ENCODE measurements around the gene PAGR1.

The PAGR1 gene

GRCh38 chr16:29814592-29814991, 1.4 kb upstream of the PAGR1 start:
- no peak for ATAC-seq (ENCODE audit: low read depth)

GRCh38 chr16:29815032-29815721, 775 bp upstream of the PAGR1 start:
- H3K27me3 ChIP-seq (ENCODE audit: insufficient read depth, poor library complexity, severe bottlenecking), result no peaks in the 10 kb centered on the region
- no peak for TF ChIP-seq CTCF (IDR thresholded peaks at IDR 0.05; ENCODE audit: poor library complexity, severe bottlenecking)
- H3K9me3 ChIP-seq (ENCODE audit: severe bottlenecking), result no peaks in the 10 kb centered on the region
- no peak for DNase-seq (ENCODE audit: low spot score)
- H3K27ac ChIP-seq (ENCODE audit: poor library complexity, severe bottlenecking), result peak overlapping the region; percentile 79
- H3K4me3 ChIP-seq (ENCODE audit: severe bottlenecking), result peak overlapping the region; percentile 57
- peaks cover 29% of the 10 kb centered on the region for H3K36me3 ChIP-seq (ENCODE audit: low read depth)
- H3K4me1 ChIP-seq (ENCODE audit: insufficient read depth, poor library complexity, severe bottlenecking), result peaks cover 9% of the 10 kb centered on the region
- ATAC-seq (ENCODE audit: low read depth), result no peak

More at GRCh38 chr16:29814592-29814991, 1.4 kb upstream of the PAGR1 start:
- Histone ChIP-seq H3K27me3 (ENCODE audit: insufficient read depth, poor library complexity, severe bottlenecking) (no peaks in the 10 kb centered on the region), H3K4me3 (ENCODE audit: severe bottlenecking) (no peak overlapping the region), H3K9me3 (ENCODE audit: severe bottlenecking) (no peaks in the 10 kb centered on the region), H3K27ac (ENCODE audit: poor library complexity, severe bottlenecking) (no peak overlapping the region), H3K36me3 (ENCODE audit: low read depth) (peaks cover 27% of the 10 kb centered on the region), H3K4me1 (ENCODE audit: insufficient read depth, poor library complexity, severe bottlenecking) (peaks cover 4% of the 10 kb centered on the region)
- DNase-seq (ENCODE audit: low spot score), result no peak
- TF ChIP-seq CTCF (IDR thresholded peaks at IDR 0.05; ENCODE audit: poor library complexity, severe bottlenecking), result no peak

- H3K4me3 ChIP-seq (ENCODE audit: severe bottlenecking), result peak overlapping the region; percentile 57
- H3K9me3 ChIP-seq (ENCODE audit: severe bottlenecking), result no peaks in the 10 kb centered on the region
- DNase-seq (ENCODE audit: low spot score) (no peak), ATAC-seq (ENCODE audit: low read depth) (peak; percentile 49)
- TF ChIP-seq CTCF (IDR thresholded peaks at IDR 0.05; ENCODE audit: poor library complexity, severe bottlenecking), result no peak
- H3K27me3 ChIP-seq (ENCODE audit: insufficient read depth, poor library complexity, severe bottlenecking), result no peaks in the 10 kb centered on the region
- H3K4me1 ChIP-seq (ENCODE audit: insufficient read depth, poor library complexity, severe bottlenecking), result peaks cover 9% of the 10 kb centered on the region
- peak overlapping the region; percentile 79 for H3K27ac ChIP-seq (ENCODE audit: poor library complexity, severe bottlenecking)
- H3K36me3 ChIP-seq (ENCODE audit: low read depth), result peaks cover 27% of the 10 kb centered on the region
These were observed 916 bp downstream of the PAGR1 start for GRCh38 chr16:29816694-29817441.

- H3K36me3 ChIP-seq (ENCODE audit: low read depth), result peaks cover 31% of the 10 kb centered on the region
- no peaks in the 10 kb centered on the region for H3K27me3 ChIP-seq (ENCODE audit: insufficient read depth, poor library complexity, severe bottlenecking)
- H3K9me3 ChIP-seq (ENCODE audit: severe bottlenecking), result no peaks in the 10 kb centered on the region
- ATAC-seq (ENCODE audit: low read depth), result no peak
- no peak for DNase-seq (ENCODE audit: low spot score)
- H3K27ac ChIP-seq (ENCODE audit: poor library complexity, severe bottlenecking), result peak overlapping the region; percentile 79
- TF ChIP-seq CTCF (IDR thresholded peaks at IDR 0.05; ENCODE audit: poor library complexity, severe bottlenecking), result no peak
- H3K4me1 ChIP-seq (ENCODE audit: insufficient read depth, poor library complexity, severe bottlenecking), result peaks cover 15% of the 10 kb centered on the region
- H3K4me3 ChIP-seq (ENCODE audit: severe bottlenecking), result no peak overlapping the region
These were observed 2.1 kb downstream of the PAGR1 start for GRCh38 chr16:29818082-29818481.

- peaks cover 31% of the 10 kb centered on the region for H3K36me3 ChIP-seq (ENCODE audit: low read depth)
- no peak for DNase-seq (ENCODE audit: low spot score)
- H3K27me3 ChIP-seq (ENCODE audit: insufficient read depth, poor library complexity, severe bottlenecking), result no peaks in the 10 kb centered on the region
- H3K4me3 ChIP-seq (ENCODE audit: severe bottlenecking), result no peak overlapping the region
- ATAC-seq (ENCODE audit: low read depth), result no peak
- H3K9me3 ChIP-seq (ENCODE audit: severe bottlenecking), result no peaks in the 10 kb centered on the region
- TF ChIP-seq CTCF (IDR thresholded peaks at IDR 0.05; ENCODE audit: poor library complexity, severe bottlenecking), result peak; percentile 47
- peak overlapping the region; percentile 93 for H3K27ac ChIP-seq (ENCODE audit: poor library complexity, severe bottlenecking)
- peaks cover 19% of the 10 kb centered on the region for H3K4me1 ChIP-seq (ENCODE audit: insufficient read depth, poor library complexity, severe bottlenecking)
These were observed 3.6 kb downstream of the PAGR1 start for GRCh38 chr16:29819506-29819905.
